HG02870 (cell line): Measurements from ENCODE around the gene CPLX1.
"Not testable (repeated sequence)": the region's sequence is repeated elsewhere in the genome, so short reads cannot be mapped to it uniquely, and the experiment has no call there.

Experiments used
- ATAC-seq: cut with Tn5 transposase; IDR thresholded peaks from one replicate; pipeline ENCODE4 v1.9.1; 2021; ENCODE audit warnings: mild to moderate bottlenecking, moderate library complexity; ENCODE audit not compliant: unreplicated experiment

CPLX1 gene

DNA sequence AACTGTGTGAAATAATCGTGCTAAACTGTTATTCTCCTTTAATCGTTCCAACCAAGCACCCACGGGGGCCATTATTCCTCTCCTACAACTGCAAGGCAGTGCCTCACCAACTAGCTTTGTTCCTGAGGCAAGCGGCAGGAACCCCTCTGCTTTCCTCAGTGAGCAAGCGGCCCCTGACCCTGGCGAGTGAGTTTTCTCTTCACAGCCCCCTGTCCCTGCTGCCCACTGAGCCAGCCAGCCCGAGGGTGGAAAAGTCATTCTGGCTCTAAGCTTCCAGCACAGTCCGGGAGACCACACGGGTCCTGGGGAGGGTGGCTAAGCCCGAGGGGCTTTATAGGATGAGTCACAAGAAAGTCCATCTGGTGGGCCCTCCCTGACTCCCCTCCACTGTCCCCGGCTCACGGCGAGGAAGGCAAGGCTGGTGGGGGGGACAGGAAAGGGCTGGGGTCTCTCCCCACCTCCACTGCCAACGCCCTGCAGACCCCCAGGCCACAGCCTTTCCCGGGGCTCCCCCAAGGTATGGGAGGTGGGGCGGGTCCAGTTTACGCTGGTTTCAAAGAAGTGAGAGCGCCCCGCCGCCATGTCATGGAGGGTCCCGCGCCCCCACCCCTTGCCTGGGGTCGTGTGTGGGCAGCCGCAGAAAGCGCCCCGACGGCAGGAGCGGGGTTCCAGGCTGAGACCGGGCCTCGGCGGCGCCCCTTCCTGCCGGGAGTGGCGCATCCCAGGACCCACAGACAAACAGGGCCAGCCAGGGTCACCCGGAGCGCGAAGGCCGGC is 45.0 kb downstream of the CPLX1 start:
- ATAC-seq: no peak

DNA sequence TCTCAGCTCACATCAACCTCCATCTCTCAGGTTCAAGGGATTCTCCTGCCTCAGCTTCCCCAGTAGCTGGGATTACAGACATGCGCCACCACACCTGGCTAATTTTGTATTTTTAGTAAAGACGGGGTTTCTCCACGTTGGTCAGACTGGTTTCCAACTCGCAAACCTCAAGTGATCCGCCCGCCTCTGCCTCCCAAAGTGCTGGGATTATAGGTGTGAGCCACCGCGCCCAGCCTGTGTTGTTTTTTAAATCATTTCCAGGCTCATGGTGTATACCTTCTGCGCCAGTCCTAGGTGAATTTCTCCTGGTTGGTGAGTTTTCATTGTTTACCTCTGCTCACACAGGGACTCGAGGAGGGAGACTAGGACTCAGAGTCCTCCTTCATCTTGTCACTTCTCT is 45.7 kb downstream of the CPLX1 start:
- ATAC-seq: not testable (repeated sequence)

DNA sequence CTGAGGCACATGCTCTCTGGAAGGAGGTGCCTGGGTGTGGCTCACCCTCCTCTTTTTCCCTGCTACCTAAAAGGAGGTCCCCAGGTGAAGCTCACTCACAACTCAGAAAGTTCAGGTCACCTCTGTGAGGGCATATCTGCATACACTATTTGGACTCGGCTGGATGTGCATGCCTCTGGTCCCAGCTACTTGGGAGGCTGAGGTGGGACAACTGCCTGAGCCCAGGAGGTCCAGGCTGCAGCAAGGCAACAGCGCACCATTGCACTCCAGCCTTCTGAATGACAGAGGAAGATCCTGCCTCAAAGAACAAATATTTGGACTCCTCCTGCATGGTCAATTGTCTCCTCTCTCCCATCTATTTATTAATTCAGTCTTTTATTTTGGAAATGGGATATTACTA is 46.4 kb downstream of the CPLX1 start:
- ATAC-seq: no peak

DNA sequence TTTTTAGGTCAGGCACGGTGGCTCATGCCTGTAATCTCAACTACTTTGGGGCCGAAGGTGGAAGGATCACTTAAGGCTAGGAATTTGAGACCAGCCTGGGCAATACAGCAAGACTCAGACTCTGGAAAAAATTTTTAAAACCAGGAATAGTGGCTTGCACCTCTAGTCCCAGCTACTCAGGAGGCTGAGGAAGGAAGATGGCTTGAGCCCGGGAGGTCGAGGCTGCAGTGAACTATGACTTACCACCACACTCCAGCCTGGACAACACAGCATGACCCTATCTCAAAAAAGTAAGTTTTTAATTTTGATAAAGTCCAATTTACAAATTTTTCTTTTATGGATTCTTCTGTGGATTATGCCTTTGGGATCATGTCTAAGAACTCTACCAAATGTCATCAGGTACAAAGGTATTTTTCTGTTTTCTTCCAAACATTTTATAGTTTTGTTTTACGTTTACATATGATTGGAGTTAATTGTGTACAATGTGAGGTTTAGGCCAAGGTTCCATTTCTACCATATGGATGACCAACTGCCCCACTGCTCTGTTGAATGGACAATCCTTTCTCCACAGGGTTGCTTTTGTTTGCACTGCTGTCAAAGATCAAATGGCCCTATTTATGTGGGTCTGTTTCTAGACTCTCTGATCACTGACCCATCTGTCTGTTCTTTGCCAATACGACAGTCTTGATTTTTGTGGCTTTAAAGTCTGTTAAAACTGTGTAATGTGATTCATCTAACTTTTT is 48.2 kb downstream of the CPLX1 start:
- ATAC-seq: no peak

DNA sequence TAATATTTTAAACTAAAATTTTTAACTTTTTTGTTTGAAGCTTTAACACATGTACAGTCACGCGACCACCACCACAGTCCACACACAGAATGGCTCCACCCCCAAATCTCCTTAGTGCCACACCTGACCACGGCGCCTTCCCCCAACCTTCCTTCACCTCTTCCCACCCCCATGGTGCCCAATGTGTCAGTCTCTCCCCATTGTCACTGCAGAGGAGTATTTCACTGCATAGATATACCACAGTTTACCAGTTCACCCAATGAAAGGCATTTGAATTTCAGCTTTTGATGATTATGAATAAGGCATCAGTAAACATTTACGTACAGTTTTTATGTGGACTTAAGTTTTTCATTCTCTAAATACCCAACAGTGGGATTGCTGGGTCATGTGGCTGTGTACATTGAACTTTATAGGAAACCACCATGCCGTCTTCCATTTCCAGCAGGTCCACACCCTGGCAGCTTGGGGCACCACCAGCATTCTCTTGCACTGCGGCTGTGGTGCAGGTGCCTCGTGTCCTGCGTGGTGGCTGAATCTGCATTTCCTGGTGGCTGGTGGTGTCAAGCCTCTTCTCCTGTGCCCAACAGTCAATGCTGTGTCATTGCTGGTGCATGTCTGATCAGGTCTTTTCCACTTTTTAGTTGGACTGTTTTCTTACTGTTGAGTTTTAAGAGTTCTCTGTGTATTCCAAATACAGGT is 49.0 kb downstream of the CPLX1 start:
- ATAC-seq: no peak

DNA sequence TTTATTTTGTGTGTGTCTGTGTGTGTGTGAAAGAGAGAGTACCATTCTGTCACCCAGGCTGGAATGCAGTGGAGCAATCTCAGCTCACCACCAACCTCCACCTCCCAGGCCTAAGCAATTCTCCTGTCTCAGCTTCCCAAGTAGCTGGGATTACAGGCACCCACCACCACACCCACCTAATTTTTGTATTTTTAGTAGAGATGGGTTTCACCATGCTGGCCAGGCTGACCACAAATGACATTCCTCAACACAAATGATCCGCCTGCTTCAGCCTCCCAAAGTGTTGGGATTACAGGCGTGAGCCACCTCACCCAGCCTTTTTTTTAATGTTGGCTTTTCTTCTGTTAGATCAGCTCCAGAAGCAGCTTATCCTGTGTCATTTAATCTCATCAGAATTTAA is 50.4 kb downstream of the CPLX1 start:
- not testable (repeated sequence) for ATAC-seq

DNA sequence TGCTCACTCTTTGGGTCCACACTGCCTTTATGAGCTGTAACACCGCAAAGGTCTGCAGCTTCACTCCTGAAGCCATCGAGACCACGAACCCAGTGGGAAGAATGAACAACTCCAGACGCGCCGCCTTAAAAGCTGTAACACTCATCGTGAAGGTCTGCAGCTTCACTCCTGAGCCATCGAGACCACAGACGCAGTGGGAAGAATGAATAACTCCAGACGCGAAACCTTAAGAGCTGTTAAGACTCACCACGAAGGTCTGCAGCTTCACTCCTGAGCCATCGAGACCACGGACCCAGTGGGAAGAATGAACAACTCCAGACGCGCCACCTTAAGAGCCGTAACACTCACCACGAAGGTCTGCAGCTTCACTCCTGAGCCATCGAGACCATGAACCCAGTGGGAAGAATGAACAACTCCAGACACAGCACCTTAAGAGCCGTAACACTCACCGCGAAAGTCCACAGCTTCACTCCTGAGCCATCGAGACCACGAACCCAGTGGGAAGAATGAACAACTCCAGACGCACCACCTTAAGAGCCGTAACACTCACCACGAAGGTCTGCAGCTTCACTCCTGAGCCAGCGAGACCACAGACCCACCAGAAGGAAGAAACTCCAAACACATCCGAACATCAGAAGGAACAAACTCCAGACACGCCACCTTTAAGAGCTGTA is 51.4 kb downstream of the CPLX1 start:
- not testable (repeated sequence) for ATAC-seq

DNA sequence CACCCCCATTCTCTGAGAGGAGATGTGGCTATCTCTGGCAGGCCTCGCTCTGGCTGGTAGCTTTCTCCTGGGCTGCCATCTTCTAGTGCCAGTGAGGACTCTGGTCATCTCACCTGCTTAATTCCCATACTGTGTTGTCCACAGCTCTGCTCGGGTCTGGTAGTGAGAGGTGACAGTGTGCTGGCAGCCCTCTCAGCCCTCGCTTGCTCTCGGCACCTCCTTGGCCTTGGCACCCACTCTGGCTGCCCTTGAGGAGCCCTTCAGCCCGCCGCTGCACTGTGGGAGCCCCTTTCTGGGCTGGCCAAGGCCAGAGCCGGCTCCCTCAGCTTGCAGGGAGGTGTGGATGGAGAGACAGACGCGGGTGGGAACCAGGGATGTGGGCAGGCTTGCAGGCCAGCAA is 52.7 kb downstream of the CPLX1 start:
- no peak for ATAC-seq

DNA sequence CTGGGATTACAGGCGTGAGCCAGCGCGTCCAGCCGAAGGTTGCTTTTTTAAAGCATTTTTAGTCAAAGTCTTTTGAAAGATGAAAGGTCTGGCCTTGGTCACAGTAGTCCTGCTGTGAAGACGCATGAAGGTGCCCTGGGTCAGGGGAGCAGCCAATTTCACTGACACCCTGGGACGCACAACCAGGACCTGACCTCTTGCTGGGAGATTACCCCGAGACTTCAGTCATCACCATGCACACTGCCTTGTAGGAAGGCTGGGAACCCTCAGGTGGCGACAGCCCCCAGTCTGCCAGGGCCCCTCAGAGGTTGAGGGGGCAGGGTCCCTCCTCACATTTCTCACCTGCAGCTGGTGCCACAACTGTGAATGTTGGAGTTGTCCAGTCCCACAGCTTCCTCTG is 53.2 kb downstream of the CPLX1 start:
- no peak for ATAC-seq

DNA sequence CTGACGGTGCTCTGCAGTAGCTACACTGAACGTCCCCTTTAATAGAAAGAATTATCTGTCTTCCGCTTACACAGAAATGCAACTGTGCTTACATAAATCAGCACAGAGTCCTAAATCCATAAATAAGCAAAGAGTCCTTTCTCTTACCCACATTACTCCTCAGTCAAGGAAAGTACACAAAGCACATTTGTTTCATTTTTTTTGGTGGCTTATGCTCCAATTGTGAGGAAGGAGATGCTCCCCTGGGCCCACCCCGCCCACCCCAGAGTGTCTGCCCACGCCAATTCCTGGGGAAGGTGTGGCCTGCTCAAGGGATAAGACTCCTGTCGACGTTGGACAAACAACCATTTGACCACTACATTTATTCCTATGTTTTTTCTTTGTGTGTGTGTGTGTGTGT is 53.8 kb downstream of the CPLX1 start:
- no peak for ATAC-seq

DNA sequence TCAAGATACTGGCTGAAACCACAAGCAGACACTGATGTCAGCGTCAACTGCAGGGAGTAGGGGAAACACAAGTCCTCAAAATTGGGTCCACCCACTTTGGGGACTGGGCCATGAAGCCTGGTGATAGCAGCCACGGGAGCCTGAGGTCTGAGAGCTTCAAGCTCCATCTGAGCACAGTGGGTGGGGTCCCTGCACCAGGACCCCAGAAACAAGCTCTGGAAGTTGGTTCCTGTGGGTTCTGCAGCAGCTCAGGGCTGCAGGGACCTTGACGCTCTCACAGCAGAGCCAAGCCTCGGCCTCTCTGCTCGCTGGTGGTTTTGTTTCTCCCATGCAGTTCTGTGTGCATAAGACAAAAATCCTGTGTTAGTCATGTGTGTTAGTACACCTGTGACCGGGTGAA is 54.5 kb downstream of the CPLX1 start:
- ATAC-seq: no peak

DNA sequence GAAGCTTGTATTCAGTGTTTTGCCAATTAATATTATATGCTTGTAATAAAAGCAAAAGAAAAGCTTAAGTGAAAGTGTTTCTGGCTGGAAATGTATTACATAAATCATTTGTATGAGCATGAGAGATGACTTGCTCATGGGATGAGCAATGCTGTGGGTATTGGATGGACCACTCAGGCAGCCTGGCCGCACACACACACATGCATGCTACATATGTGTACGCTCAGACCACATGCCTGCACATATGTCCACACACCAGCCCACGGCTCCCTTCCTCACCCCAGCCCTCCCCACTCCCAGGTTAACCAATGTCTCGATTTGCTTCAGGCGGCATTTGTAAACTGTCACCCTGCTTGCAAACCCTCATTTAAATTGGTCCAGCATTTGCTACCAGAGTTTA is 55.9 kb downstream of the CPLX1 start:
- ATAC-seq: no peak

DNA sequence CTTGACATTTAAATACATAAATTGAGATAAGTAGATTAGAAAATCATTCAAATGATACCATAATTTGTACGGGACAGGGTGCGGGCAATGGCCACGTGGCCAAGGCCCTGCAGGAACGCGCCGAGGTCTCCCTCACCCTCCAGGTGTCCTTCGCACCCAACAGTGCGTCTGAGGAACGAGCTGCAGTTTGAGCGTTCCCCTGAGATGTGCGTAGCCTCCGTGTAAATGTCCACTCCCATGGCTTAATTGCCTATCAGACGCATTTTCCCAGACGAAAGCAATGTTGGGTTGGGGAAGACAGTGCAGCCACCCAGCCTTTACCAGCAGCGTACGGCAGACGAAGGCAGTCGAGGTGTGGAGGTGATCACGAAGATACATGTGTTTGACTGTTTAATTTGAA is 56.4 kb downstream of the CPLX1 start:
- ATAC-seq: no peak

DNA sequence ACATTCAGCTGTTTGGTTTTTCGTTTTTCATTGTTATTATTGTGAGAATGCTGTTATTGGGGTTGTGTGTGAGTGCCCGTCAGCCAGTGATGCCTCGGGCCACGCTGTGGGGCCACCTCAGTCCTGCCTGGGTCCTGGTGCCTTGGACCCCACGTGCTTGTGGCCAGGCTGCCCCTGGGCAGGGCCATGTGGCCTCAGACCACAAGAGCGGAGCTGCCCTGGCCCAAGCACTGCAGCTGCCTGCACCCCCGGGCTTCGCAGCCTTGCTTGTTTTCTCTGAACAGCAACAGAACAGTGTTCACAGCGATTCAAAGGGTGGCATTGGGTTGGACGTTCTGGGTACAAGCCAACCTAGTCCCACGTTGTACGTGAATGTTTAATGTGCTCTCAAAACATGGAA is 56.9 kb downstream of the CPLX1 start:
- no peak for ATAC-seq

DNA sequence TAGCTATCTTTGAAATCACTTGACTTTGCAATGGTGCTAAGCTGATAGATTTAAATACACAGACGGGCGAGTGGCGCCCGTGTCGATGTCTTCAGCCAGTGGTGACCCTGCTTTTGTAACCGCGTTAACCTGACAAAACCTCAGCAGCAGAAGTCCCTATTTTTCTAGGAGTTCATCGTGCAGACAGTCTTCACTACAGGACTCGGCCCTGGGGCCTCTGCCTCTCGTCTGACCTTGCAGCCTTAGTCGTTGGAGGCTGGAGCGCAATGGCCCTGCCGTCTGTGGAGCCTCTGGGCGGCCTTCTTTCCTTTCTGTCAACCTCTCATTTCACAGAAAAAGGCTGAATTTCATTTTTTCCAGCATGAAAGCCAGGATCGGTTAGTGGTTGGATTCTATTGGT is 57.9 kb downstream of the CPLX1 start:
- ATAC-seq: no peak

DNA sequence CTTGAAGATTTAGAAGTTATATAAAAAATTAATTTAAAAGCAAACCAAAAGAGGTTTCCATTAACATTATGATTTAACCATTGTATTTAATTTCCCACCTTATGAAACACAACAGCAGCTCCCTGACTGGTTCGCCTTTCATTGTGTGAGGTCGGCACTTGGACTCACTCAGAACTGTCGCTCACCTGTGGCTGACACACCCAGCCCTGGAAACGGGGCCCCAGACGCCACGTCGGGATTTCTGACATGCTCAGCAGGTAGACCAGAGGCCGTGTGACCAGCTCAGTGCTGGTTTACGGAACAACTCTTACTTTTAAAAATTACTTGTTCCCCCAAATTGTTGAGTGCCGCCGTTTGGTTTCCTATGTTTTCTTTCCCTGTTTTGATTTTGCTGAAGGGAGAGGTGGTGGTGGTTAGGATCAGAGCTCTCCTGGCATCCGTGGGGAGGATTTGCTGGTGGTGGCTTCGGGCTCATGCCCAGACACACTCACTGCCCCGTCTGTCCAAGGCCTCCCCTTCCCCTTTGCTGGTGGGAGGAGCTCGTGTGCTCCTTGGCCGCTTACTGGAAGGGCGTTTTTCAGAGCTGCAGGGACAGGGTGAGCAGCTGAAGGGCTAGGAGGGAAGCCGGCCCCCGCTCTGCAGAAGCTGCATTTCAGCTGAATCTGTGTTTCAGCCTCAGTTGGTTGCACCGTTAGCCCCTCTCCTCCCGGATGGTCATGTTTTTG is 59.2 kb downstream of the CPLX1 start:
- ATAC-seq: no peak

DNA sequence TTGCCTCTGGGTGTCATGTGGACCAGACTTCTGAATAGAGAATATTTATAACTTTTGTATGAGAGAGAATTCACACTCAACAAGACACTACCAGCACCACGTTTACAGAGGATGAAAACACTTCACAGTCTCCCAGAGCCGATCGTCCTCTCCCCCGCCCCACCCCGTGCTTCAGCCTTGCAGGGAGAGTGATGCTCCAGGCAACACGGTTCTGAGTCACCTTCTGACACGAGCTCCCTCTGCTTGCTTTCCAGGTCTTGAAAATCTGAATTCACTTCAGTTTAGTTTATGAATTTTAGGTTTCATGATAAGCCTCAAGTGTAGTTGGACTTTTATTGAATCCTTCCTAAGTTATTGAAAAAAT is 59.8 kb downstream of the CPLX1 start:
- no peak for ATAC-seq

DNA sequence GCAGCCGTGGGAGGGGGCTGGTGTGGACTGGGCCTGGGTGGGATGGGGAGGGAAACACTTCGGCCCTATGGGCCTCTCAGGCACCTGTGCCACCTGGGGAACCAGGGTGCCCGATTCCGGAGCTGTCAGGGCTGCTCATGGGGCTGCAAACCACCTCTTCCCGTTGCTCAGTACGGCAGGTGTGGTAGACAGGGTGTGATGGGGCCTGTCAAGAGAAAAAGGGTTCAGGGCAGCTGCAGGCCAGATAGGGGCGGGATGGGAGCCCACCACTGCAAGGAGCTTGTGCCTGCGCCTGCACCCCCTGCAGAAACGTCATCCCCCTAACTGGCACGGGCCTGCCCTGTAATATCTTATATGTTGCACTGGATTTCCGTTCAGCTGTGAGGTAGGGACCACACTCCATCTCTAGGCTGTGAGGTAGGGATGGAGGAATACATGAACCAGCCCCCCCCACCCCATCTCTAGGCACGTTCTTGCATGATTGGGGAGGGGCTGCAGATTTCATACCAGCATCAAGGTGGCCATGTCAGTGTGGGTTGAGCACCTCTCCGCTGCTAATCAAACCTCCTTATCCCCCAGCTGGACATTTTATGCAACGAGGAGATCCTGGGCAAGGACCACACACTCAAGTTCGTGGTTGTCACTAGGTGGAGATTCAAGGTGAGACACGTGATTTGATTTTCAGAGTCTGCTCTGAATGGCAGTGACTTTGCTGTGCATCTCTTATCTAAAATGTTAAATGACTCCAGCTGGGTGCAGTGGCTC is 61.3 kb downstream of the CPLX1 start:
- ATAC-seq: no peak

DNA sequence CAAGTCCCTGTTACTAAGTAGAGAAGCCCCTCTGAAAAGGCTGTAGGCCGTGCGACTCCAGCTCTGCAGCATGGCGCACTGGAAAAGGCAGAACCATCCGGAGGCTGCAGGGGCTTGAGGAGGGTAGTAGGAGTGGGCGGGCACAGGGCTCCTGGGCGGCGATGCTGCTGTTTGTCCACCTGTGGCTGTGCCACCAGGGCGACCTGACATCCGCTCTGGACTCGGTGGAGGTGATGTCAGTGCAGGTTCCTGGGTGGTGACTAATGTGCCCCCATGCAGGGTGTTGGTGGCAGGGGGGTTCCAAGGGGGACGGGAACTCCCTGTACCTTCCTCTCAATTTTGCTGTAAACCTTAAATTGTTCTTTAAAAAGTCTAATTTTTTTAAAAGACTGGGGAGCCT is 62.0 kb downstream of the CPLX1 start:
- no peak for ATAC-seq

DNA sequence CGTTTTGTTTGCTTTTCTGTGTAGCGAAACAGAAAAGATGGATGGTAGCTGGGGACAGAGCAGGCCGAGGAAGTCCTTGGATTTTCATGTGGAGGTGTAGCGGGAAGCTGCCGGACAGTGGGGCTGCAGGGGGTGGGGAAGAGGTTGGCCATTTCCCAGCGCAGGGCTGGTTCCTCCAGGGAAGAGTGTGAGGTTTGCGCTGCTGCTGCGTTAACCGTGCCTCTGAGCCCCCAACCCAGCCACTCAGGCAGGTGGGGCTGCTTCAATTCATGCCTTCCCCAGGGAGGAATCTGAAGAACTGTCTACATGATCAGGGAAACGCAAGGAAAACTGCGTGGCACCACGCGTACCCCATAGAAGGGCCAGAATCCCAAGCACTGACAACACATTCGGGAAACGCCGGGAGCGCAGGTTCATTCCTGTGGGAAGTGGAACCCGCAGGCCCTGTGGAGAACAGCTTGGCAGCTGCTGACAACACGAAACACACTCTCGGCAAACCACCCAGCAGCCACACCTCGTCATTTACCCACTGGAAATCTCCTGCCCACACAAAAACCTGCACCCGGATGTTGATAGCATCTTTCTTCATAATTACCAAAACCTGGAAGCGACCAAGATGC is 62.6 kb downstream of the CPLX1 start:
- no peak for ATAC-seq
